ENCODE measurements around the gene PRCC.

- TF ChIP-seq CTCF (IDR thresholded peaks at IDR 0.05; ENCODE audit: low read length), result no peak
- no peak for TF ChIP-seq EZH2 (IDR thresholded peaks at IDR 0.05; ENCODE audit: borderline replicate concordance, low read length)
Observed at GRCh38 chr1:156745881-156746280, 21.5 kb upstream of the PRCC start.
